ENCODE results near the gene FIGLA.

The FIGLA gene

DNA sequence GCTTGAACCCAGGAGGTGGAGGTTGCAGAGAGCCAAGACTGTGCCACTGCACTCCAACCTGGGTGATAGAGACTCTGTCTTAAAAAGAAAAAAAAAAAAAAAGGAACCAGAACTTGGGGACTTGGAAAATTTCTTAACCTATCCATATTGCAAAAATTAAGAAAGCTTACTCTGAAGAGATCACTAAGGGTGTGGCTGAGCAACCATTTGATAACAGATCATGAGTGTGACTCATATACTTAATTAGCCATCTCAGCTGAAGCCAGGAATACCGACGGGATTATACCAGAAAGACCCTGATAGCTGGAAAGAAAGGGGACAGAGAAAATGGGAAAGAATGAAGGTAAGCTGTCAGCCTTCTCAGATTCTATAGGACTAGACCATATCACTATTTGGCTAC, 15.3 kb downstream of the FIGLA start:
- DNase-seq (ENCODE audit: low read depth in 2 of 2): no peak

DNA sequence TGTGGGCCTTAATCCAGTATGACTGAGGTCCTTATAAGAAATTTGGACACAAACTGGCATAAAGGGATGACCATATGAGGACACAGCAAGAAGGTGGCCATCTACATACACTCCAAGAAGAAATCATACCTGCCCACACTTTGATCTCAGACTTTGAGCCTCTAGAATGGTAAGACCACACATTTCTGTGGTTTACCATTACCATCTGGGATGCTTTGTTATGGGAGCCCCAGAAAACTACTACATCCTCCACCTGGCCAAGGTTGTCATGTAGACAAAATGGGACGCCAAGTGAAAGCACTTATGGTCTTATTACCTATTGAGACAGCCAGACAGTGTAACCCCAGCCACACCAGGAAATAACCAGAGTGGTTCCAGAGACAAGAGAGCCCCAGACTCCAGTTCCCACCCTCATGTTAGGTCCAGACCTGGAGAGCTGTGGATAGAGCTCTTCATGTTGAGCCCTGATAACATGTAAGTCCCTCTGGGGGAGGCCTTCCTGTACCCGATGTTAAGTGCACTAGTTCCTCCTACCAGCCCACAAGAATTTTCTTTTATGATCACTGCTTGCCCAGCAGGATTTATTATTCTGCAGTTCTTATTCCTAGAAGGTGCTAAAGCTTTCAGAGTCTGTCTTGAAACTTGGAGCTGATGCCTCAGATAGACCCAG, 17.8 kb downstream of the FIGLA start:
- no peak for DNase-seq (ENCODE audit: low read depth in 2 of 2)

DNA sequence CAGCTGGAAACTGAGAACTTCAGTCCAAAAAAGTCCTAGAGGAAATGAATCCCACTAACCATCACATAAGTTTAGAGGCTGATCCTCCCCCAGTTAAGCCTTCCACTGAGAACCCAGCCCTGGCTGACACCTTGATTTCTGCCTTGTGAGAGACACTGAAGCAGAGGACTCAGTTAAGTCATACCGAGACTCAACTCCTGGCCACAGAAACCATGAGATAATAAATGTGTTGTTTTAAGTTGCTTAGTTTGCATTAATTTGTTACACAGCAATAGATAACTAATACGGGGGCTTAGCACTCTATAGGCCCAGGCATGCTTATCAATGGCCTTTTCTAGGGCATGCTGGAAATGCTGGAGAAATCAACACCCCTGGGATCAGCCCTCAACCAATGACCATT, 19.0 kb downstream of the FIGLA start:
- no peak for DNase-seq (ENCODE audit: low read depth in 2 of 2)

DNA sequence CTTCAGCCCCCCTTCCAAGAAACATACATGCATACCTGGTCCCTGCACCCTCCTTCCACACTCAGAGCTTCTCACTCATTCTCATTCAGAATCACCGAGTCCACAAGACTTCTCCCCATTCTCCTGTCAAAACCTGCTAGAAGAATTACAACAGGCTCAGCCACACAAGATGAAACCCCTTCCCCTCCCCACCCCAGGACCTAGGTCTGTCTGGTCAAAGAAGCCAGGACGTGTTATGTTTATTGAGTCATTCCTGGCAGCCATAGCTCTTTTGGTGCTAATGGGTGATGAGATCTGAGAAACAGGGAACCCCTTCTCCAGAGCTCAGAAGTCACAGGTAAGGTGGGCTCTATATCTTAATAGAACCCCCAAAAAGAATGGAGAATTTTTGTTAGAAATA, 21.0 kb downstream of the FIGLA start:
- DNase-seq (ENCODE audit: low read depth in 2 of 2): no peak

DNA sequence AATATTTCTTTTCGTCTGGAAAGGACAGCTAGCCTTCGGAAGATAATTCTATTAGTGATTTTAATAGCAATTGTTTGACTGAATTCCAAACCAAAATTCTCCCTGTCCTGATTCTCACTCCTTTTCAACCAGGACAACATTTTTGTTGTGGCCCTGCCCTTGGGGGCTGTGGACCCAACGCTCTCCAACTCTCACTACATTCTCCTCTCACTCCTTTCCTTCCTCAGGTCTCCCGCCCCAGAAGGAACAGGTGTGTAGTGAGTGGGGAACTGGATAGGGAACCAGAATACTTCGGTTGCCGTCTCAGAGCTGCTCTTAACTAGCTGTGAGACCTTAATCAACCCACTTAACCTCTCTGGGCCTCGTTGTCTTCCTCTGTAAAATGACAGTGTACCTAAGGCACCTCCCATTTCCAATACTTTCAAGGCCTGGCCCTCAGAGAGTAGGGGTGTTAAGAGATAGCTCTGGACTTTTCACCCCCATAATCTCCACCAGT, 21.8 kb downstream of the FIGLA start:
- DNase-seq (ENCODE audit: low read depth in 2 of 2): no peak

DNA sequence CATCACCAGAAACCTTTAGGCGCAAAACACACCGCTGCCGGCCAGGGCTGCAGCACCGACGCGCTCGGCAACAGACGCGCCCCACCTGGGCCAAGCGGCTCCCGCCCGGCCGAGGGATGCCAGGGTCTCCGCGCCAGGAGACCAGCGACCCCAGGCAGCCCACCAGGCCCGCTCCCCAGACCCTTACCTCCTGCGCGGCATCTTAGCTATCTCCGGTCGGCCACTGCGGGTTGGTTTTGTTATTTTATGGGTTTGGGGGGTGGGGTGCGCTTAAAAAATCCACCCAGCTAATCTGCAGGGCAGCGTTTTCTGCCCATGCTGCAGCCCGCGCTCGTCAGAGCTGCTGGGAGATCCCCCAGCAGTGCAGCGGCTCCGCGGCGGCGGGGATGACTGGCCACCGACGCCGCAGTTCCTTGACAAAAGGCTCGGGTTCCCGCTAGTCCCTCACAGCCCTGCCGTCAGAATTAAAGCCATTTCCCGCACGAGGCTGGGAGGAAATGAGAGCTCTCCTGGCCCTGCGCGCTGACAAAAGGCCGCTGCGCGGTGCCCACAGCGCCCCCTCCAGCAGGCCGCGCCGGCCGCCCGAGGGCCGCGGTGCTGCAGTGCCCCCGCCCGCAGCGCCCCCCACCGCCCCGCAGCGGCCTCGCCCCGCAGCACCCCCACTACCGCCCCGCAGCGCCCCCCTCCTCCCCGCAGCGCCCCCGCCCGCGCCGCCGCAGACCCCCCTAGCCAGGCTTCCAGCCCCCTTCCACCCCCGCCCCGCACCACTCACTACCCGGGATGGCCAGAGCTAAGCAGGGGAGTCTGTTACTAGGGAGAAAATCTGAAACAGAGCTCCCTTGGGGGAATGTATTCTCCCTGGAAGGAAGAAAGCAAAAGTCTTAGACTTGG, 22.5 kb downstream of the FIGLA start, which contains the start of gene ADD2:
TSS of gene ADD2 (minus strand) at position 502 of the 891 bp plus-strand sequence. CDS start 61,792 bp downstream, outside the sequence.
- peak in 1 of 2 donors; percentile 33 for DNase-seq (ENCODE audit: low read depth in 2 of 2)

DNA sequence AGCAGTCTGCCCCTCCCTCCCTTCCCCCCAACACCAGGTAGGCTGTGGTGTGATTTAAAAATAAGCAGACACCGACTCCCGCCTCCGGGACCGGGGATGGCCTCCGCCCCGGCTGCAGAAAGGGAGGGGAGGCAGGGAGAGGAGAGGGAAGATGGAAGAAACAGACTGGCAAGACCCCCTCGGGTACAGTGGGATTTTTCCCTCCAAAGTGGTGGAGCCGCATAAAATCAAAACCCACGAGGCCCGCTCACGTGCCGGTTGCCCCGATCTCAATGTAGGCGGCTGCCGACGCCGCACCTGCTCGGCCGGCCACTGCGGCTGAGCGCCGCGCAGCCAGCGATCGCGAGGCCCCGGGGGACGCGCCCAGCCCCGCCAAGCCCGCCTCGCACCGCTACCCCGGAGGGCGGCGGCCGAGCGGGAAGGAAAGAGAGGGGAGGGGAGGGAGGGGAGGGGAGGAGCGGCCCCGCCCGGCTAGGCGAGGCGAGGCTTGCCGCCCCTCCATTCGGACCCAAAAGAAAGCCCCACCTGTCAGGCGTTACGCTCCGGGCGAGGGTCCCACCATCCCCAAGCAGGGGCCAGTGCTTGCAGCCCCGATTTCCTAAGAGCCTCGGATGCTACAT, 23.3 kb downstream of the FIGLA start:
- no peak for DNase-seq (ENCODE audit: low read depth in 2 of 2)

DNA sequence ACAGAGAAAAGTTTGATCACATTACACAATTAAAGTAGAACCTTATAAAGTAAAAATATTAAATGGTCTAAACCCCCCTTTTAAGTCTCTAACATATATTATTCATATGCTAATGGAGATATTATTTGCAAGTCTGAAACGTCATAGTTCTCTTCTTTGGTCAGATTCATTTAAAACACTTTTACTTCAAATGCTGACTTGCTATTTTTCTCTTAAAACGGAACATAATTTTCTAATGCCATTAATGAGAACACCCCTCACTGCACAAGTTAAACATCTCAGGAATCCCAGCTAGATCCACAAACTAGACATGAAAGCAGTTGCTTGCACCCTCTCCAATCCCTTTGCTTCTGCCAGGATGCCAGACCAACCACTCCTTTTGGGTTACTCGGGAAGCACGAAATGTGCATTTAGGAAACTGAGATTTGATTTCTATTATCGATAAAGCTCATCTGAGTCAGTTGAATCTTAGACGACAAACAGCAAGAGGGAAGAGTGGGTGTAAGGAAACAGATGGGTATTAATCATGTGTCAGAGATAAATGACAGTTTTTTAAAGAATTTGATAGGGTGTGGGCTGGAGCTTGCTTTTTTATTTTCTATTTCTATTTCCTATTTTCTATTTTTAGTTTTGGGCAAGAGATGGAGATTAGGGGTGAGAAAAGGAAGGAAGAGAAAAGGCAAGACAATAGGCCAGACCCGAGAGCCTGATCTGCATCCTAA, 23.9 kb downstream of the FIGLA start:
- DNase-seq (ENCODE audit: low read depth in 2 of 2): no peak

DNA sequence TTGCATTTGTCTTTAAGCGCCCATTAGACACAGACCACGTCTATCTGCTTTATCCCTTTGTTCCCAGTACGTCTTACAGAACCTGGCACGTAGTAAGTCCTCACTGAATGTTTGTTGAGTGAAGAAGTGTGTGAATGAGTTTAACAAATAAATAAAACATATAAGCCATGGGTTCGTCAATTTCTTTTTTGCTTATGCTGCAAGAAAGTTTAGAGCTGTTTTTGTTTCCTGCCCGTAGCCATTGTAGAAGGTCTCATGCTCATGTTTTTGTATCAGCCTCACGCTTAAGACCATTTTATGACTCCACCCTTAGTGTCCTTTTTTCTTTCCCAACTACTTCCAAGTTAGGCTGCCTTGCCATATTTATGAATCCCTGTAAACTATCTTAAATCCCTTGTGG, 24.9 kb downstream of the FIGLA start:
- no peak for DNase-seq (ENCODE audit: low read depth in 2 of 2)

DNA sequence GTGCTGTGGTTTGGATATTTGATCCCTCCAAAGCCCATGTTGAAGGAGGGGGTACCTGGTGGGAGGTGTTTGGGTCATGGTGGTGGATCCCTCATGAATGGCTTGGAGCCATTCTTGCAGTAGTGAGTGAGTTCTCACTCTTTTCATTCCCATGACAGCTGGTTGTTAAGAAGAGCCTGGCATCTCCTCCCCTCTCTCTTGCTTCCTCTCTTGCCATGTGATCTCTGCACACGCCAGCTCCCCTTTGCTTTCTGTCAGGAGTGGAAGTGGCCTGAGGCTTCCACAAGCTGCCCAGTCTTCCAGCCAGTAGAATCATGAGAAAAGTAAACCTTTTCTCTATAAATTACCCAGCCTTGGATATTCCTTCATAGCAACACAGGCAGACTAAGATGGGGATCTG, 31.0 kb downstream of the FIGLA start:
- DNase-seq (ENCODE audit: low read depth in 2 of 2): no peak

DNA sequence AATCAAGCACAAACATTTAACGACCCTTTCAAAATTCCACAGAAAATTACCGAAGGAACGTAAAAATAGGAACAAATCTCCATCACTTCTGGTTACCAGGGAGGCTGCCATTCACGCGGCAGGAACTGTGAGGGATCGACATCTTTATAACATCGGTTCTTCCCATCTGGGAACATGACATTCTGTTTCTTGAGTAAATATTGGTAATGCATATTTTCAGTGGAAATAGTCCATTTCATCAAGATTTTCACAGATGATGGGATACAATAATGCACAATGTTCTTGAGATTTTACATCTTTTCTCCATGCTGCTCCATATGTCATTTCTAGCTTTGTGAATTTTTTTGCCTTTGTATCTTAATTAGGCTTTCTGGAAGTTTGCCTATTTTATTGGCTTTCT, 32.5 kb downstream of the FIGLA start:
- DNase-seq (ENCODE audit: low read depth in 2 of 2): no peak

DNA sequence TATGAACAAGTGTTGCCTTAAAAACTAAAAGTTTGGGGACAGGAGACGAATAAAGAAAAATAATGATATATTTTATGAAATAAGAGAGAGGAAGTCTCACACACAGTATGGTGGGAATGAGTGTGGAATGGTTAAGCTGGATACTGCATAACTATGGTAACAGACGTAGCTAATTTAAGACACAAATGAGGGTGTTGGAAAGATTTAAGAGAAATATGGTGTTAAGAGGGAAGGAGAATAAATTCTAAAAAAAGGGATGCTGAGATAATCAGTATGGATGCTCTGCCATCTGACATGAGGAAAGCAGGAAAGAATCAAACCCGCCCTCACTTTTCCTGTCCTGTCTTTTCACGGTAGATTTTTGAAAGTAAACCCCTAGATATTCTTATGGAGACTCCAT, 33.1 kb downstream of the FIGLA start:
- DNase-seq (ENCODE audit: low read depth in 2 of 2): no peak

DNA sequence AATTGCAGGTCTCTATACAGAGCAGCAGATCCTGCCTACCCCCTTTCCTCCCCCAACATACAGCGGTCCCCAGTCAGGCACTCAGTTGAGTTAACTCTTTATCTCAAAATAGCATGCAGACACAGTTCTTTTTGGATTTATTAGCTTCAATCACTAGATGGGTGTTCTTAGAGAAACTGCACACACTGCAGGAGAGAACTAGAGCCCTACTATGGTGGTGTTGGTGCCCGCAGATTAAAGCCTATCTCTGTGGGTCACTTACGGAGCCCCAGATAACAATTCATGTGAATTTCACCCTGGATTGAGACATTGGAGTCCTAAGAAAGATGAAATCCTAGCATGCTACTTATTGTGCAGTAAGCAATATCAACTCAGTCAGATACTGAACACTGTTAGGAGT, 34.3 kb downstream of the FIGLA start:
- no peak for DNase-seq (ENCODE audit: low read depth in 2 of 2)

DNA sequence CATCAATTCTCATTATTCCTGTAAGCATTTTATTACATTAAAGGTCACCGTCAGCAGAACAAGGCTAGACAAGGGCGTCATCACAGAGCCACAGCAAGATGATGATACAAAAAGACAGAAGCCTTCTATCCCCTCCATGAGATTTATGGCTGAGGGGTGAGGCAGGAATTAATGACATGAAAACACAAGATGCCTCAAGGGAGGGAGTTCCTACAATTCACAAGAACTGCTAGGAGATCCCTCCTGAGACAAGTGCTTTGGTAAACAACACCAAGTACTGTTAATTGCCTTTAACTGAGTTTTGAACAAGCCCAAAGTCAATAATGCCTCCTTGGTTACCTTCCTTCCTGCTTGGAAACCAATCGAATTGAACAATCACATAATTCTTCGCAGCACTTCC, 36.5 kb downstream of the FIGLA start:
- no peak for DNase-seq (ENCODE audit: low read depth in 2 of 2)

DNA sequence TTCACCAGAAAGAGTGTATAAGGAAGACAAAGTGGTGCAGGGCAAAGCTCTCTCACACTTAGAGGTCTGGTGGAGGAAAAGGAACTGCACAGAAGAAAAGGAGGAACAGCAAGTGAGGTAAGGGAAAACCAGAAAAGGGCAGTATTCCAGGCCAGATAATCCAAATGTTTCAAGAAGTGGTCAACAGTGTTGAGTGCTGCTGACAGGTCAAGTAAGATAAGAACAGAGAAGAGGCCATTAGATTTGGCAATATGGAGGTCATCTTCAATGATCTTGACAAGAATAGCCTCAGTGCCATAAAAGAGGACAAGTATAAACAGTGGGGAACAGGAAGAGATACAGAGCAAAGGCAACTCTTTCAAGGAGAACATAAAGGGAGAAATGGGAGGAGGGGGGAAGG, 37.4 kb downstream of the FIGLA start:
- DNase-seq (ENCODE audit: low read depth in 2 of 2): no peak

DNA sequence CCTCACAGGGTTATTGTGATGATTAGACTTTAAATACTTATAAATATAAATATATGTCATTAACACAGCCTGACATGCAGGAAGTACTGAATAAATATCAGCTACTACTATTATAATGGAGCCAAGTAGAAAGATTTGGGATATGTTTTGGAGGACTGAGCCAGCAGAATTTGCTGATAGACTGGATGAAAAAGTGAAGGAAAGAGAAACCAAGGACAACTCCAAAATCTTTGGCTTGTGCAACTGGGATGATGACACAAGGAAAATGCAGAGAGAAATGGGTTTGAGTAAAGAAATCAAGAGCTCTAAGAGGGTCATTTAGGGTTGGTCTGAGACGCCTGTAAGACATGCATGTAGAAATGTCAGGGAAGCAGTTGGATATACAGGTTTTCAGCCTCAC, 38.0 kb downstream of the FIGLA start:
- no peak for DNase-seq (ENCODE audit: low read depth in 2 of 2)

DNA sequence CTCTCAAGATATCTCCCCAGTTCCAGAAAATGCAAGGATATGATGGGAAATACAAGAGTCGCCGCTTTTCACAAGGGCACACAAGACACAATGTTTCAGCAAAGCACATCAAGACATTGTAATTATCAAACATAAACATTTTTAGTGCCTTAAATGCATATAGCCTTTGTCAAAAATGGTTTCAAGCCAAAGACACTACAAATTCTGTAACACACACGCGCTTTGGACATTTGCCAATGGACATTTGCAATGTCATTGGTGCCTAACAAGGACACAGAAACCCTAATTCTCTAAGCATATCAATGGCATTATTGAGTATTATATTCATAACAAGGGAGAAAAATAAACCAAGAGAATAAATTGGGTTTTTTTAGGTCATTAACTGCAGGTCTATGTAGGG, 38.6 kb downstream of the FIGLA start:
- no peak for DNase-seq (ENCODE audit: low read depth in 2 of 2)

DNA sequence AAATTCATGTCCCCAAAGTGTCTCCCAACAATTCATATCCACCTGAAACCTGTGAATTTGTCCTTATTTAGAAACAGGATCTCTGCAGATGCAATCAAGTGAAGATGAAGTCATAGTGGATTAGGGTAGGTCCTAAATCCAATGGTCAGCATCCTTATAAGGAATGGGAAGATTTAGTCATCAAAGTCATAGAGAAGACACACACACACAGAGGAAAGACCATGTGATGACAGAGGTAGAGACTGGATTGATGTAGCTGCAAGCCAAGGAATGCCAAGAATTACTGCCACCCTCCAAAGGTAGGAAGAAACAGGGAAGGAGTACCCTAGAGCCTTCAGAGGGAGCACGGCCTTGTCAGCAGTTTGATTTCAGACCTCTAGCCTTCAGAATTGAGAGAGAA, 40.1 kb downstream of the FIGLA start:
- DNase-seq (ENCODE audit: low read depth in 2 of 2): no peak

DNA sequence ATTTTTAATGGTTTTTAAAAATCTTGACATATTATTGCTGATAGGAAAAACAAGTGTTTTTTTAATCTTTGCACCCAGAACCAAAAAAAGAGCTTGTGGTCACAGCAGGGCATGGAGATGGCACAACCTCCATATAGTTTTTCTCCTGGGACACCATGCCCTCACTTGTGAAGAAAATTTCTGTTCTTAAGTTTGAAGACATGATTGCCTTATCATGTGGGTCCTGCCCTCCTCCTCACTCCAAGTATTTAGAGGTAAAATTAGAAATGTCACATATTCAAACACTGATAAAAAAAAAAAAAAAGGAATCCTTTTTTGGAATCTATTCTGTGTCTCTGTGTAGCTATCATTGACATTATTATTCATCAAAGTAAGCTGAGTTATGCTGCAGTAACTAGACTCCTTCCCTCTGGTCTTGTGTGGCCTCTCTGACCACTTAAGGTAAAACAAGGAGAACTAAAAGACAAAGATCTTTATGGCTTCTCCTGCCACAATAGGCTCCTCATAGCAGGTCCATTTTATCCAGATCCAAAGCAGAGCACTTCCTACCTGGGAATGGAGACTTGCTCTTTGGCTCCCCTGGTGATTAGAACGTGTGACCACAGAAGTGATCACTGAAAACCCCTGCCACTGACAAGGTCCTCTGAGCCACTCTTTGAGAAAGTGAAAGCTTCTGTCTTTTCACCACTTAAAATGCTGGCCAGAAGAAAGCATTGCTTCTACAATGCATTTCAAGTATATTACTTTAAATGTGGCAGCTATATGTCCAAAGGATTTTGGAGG, 42.2 kb downstream of the FIGLA start:
- no peak for DNase-seq (ENCODE audit: low read depth in 2 of 2)

DNA sequence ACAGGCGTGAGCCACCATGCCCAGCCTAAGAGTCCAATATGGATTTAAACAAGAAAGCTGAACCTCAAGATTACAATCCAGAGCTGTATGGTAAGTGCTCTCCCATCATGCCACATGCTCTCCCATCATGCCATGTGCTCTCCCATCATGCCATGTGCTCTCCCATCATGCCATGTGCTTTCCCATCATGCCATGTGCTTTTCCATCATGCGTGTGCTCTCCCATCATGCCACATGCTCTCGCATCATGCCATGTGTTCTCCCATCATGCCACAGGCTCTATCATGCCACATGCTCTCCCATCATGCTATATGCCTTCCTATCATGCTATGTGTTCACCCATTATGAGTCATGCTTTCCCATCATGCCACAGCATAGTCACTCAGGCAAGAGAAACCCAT, 43.2 kb downstream of the FIGLA start:
- no peak for DNase-seq (ENCODE audit: low read depth in 2 of 2)
